Kidney epithelial cell (primary cell): ENCODE results near the gene ARHGEF7. TPM values are rescaled to one million over a fixed set of nuclear protein-coding genes. Genes with fewer than 3 reads are reported as not detected.

Experiments
- DNase-seq: peaks from one replicate; pipeline ENCODE4 v3.0.0-alpha.2; 2010; ENCODE audit warnings: low read depth
- H3K27me3 ChIP-seq: 2 replicates; pipeline ENCODE4 v1.6.0; 2011; ENCODE audit warnings: low read length; ENCODE audit not compliant: control insufficient read depth, insufficient read depth
- H3K36me3 ChIP-seq: 2 replicates; pipeline ENCODE4 v1.5.1; 2011; ENCODE audit warnings: low read length; ENCODE audit not compliant: control insufficient read depth, insufficient read depth
- H3K4me3 ChIP-seq: 2 replicates; pipeline ENCODE4 v1.5.1; 2011; ENCODE audit warnings: low read depth, mild to moderate bottlenecking, control low read depth, low read length
- CTCF ChIP-seq: IDR thresholded peaks from 2 replicates; pipeline ENCODE4 v1.5.1; 2011; ENCODE audit warnings: mild to moderate bottlenecking, moderate library complexity, low read length, control low read depth, inconsistent platforms; ENCODE audit not compliant: insufficient read depth, poor library complexity, severe bottlenecking
- total RNA-seq: library from RNA; depleted of rRNA; stranded (reverse); fragments of >200 nt; gene quantifications from 2 replicates; pipeline ENCODE4 v1.2.3, GENCODE V29; 2015

The ARHGEF7 gene
- total RNA-seq, 1 donor from 2014 or later: 32.4 TPM

GRCh38 chr13:111312944-111313590 lies 198.0 kb downstream of the ARHGEF7 start:
- no peak overlapping the region for H3K4me3 ChIP-seq
- no peaks in the 10 kb centered on the region for H3K36me3 ChIP-seq
- H3K27me3 ChIP-seq: no peaks in the 10 kb centered on the region
- no peak for DNase-seq
- TF ChIP-seq CTCF: no peak

- no peak for TF ChIP-seq CTCF
- no peak overlapping the region for H3K4me3 ChIP-seq
- H3K27me3 ChIP-seq: no peaks in the 10 kb centered on the region
- DNase-seq: no peak
- H3K36me3 ChIP-seq: no peaks in the 10 kb centered on the region
Observed at GRCh38 chr13:111313911-111314425, 198.9 kb downstream of the ARHGEF7 start.

GRCh38 chr13:111314852-111315251 lies 199.7 kb downstream of the ARHGEF7 start:
- Histone ChIP-seq H3K27me3 (no peaks in the 10 kb centered on the region), H3K4me3 (no peak overlapping the region), H3K36me3 (no peaks in the 10 kb centered on the region)
- no peak for TF ChIP-seq CTCF
- no peak for DNase-seq

- no peak for TF ChIP-seq CTCF
- no peaks in the 10 kb centered on the region for H3K36me3 ChIP-seq
- no peaks in the 10 kb centered on the region for H3K27me3 ChIP-seq
- DNase-seq: no peak
- H3K4me3 ChIP-seq: no peak overlapping the region
Observed at GRCh38 chr13:111315347-111315995, 200.4 kb downstream of the ARHGEF7 start.

GRCh38 chr13:111316161-111316730 lies 201.1 kb downstream of the ARHGEF7 start:
- Histone ChIP-seq H3K36me3 (no peaks in the 10 kb centered on the region), H3K27me3 (no peaks in the 10 kb centered on the region), H3K4me3 (no peak overlapping the region)
- DNase-seq: no peak
- TF ChIP-seq CTCF: no peak
